GM23338 (cell line): ENCODE results near the gene FBN3. TPM values are rescaled to one million over a fixed set of nuclear protein-coding genes. Genes with fewer than 3 reads are reported as not detected.

ENCODE experiments used
- ATAC-seq: fragments of 200-7000 bp; cut with Tn5 transposase; 3 replicates; pipeline ENCODE4 v1.9.1; 2020
- DNase-seq: peaks from one replicate; pipeline ENCODE4 v3.0.0-alpha.2; 2015; ENCODE audit warnings: low spot score
- H2AFZ ChIP-seq: fragments of 200-600 bp; sonication (generic); 2 replicates; pipeline ENCODE4 v1.8.0; 2016; ENCODE audit warnings: antibody characterized with exemption, mild to moderate bottlenecking, moderate library complexity
- H3F3A ChIP-seq: fragments of 200-600 bp; sonication (generic); replicated peaks from 2 replicates; pipeline ENCODE4 v1.8.0; 2017; ENCODE audit warnings: antibody characterized with exemption, mixed run types, low read depth
- H3K27ac ChIP-seq: fragments of 200-600 bp; sonication (generic); 2 replicates; pipeline ENCODE4 v1.6.1; 2016; ENCODE audit warnings: low read depth
- H3K27me3 ChIP-seq: fragments of 200-600 bp; sonication (generic); 2 replicates; pipeline ENCODE4 v1.8.0; 2016; ENCODE audit warnings: mild to moderate bottlenecking, mixed run types, moderate library complexity; ENCODE audit not compliant: insufficient read depth
- H3K36me3 ChIP-seq: fragments of 200-600 bp; sonication (generic); 2 replicates; pipeline ENCODE4 v1.8.0; 2016; ENCODE audit warnings: mild to moderate bottlenecking; ENCODE audit not compliant: insufficient read depth
- H3K4me1 ChIP-seq: fragments of 200-600 bp; sonication (generic); 2 replicates; pipeline ENCODE4 v1.8.0; 2016; ENCODE audit warnings: mild to moderate bottlenecking, moderate library complexity; ENCODE audit not compliant: insufficient read depth
- H3K4me2 ChIP-seq: fragments of 200-600 bp; sonication (generic); 2 replicates; pipeline ENCODE4 v1.7.1; 2017; ENCODE audit warnings: mixed run types
- H3K4me3 ChIP-seq: fragments of 200-600 bp; sonication (generic); 2 replicates; pipeline ENCODE4 v1.6.1; 2016; ENCODE audit warnings: mixed run types
- H3K79me2 ChIP-seq: fragments of 200-600 bp; sonication (generic); replicated peaks from 2 replicates; pipeline ENCODE4 v1.8.0; 2017; ENCODE audit warnings: mild to moderate bottlenecking; ENCODE audit not compliant: insufficient read depth
- H3K9me2 ChIP-seq: fragments of 200-600 bp; sonication (generic); 2 replicates; pipeline ENCODE4 v1.8.0; 2017; ENCODE audit not compliant: insufficient read depth
- H4K20me1 ChIP-seq: fragments of 200-600 bp; sonication (generic); replicated peaks from 2 replicates; pipeline ENCODE4 v1.8.0; 2017; ENCODE audit warnings: mild to moderate bottlenecking; ENCODE audit not compliant: insufficient read depth
- H3K27ac Mint-ChIP-seq: 2 replicates; pipeline ENCODE4 v1.8.0; 2020; ENCODE audit warnings: inconsistent platforms, mild to moderate bottlenecking, moderate library complexity, mixed read lengths
- H3K27me3 Mint-ChIP-seq: 3 replicates; pipeline ENCODE4 v1.8.0; 2022; ENCODE audit warnings: low read depth, mild to moderate bottlenecking, moderate library complexity, mixed read lengths, inconsistent platforms; ENCODE audit not compliant: insufficient read depth, poor library complexity
- H3K36me3 Mint-ChIP-seq: 3 replicates; pipeline ENCODE4 v1.8.0; 2021; ENCODE audit warnings: low read depth, mild to moderate bottlenecking, inconsistent platforms, moderate library complexity, mixed read lengths
- H3K4me1 Mint-ChIP-seq: 3 replicates; pipeline ENCODE4 v1.8.0; 2020; ENCODE audit warnings: mild to moderate bottlenecking, inconsistent platforms, mixed read lengths
- H3K4me3 Mint-ChIP-seq: 3 replicates; pipeline ENCODE4 v1.8.0; 2021; ENCODE audit warnings: moderate library complexity, mild to moderate bottlenecking, inconsistent platforms, mixed read lengths
- H3K9me3 Mint-ChIP-seq: 3 replicates; pipeline ENCODE4 v1.8.0; 2020; ENCODE audit warnings: moderate library complexity, mild to moderate bottlenecking, inconsistent platforms, mixed read lengths
- CREB1 ChIP-seq: fragments of 250-450 bp; sonication (Bioruptor Pico); IDR thresholded peaks from 2 replicates; pipeline ENCODE4 v1.5.0; 2020; ENCODE audit warnings: low read depth, mild to moderate bottlenecking, moderate library complexity
- CTCF ChIP-seq, 2 experiments: fragments of 200-600 bp in 1 of 2; sonication (generic) in 1 of 2; conservative IDR thresholded peaks; 2 replicates each; pipeline versions ENCODE4 v1.5.1 to v1.6.1; 2016 to 2017; ENCODE audit warnings: antibody characterized with exemption in 2 of 2, low read depth in 2 of 2, mild to moderate bottlenecking in 2 of 2, moderate library complexity in 1 of 2
- ETS1 ChIP-seq: IDR thresholded peaks from 2 replicates; pipeline ENCODE4 v1.6.1; 2016; ENCODE audit warnings: antibody characterized with exemption
- EZH2 ChIP-seq: fragments of 200-600 bp; sonication (generic); IDR thresholded peaks from one replicate; pipeline ENCODE4 v1.8.0; 2017; ENCODE audit warnings: antibody characterized with exemption, mild to moderate bottlenecking, low read depth; ENCODE audit not compliant: unreplicated experiment
- EZH2phosphoT487 ChIP-seq: fragments of 200-600 bp; sonication (generic); IDR thresholded peaks from one replicate; pipeline ENCODE4 v1.8.1; 2018; ENCODE audit warnings: antibody characterized with exemption; ENCODE audit not compliant: unreplicated experiment
- JUNB ChIP-seq: IDR thresholded peaks from one replicate; pipeline ENCODE4 v1.6.1; 2016; ENCODE audit warnings: antibody characterized with exemption; ENCODE audit not compliant: unreplicated experiment
- NANOG ChIP-seq: IDR thresholded peaks from 2 replicates; pipeline ENCODE4 v1.6.1; 2016; ENCODE audit warnings: antibody characterized with exemption, borderline replicate concordance
- POLR2AphosphoS5 ChIP-seq: IDR thresholded peaks from 2 replicates; pipeline ENCODE4 v1.6.1; 2016; ENCODE audit warnings: antibody characterized with exemption, low read depth
- REST ChIP-seq: IDR thresholded peaks from one replicate; pipeline ENCODE4 v1.6.1; 2018; ENCODE audit warnings: antibody characterized with exemption; ENCODE audit not compliant: unreplicated experiment
- STAT1 ChIP-seq: IDR thresholded peaks from one replicate; pipeline ENCODE4 v1.6.1; 2016; ENCODE audit warnings: antibody characterized with exemption; ENCODE audit not compliant: unreplicated experiment
- ZNF114 ChIP-seq: fragments of 250-450 bp; sonication (Bioruptor Pico); IDR thresholded peaks from 2 replicates; pipeline ENCODE4 v1.5.0; 2020; ENCODE audit warnings: mild to moderate bottlenecking, moderate library complexity
- ZNF331 ChIP-seq: fragments of 250-450 bp; sonication (Bioruptor Pico); IDR thresholded peaks from 2 replicates; pipeline ENCODE4 v1.5.0; 2020; ENCODE audit warnings: low read depth, mild to moderate bottlenecking, moderate library complexity
- polyA plus RNA-seq: library from polyadenylated mRNA; unstranded; fragments of >200 nt; fragmentation: Nextera tagmentation; extraction: Ambion mirVana; gene quantifications from 2 replicates; pipeline ENCODE4 v1.2.1, GENCODE V29; 2016
- total RNA-seq: library from RNA; depleted of rRNA; stranded (reverse); fragments of >200 nt; shearing (Covaris generic); gene quantifications from 2 replicates; pipeline ENCODE4 v1.2.3, GENCODE V29; 2014
- TF ChIP-seq, protein P1 (sequence below): fragments of 250-450 bp; sonication (Bioruptor Pico); IDR thresholded peaks from 2 replicates; pipeline ENCODE4 v1.5.0; 2020; ENCODE audit warnings: mild to moderate bottlenecking, moderate library complexity

Gene FBN3
- total and polyA plus RNA-seq, 2 experiments from 2014 or later, result 8.5 to 54.5 TPM

DNA sequence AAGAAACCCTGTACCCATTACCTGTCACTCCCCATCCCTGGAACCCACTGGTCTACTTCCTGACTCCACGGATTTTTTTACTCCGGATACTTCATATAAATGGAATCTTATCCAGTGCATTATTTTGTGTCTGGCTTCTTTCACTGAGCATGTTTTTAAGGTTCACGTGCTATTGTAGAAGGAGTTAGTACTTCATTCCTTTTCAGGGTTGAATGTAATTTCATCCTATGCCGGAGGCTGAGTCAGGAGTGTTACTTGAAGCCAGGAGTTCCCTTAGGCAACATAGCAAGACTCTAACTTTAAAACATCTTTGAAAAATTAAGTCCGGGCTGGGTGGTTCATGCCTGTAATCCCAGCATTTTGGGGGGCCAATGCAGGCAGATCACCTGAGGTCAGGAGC lies 126.0 kb downstream of the FBN3 start:
- Histone ChIP-seq H3F3A (no peaks in the 10 kb centered on the region), H3K4me2 (no peak overlapping the region), H3K79me2 (no peaks in the 10 kb centered on the region), H3K36me3 (no peaks in the 10 kb centered on the region), H3K9me2 (no peaks in the 10 kb centered on the region), H4K20me1 (no peaks in the 10 kb centered on the region), H2AFZ (no peak overlapping the region), H3K4me1 (no peaks in the 10 kb centered on the region), H3K27me3 (no peaks in the 10 kb centered on the region), H3K27ac (no peak overlapping the region), H3K4me3 (no peak overlapping the region)
- TF ChIP-seq, protein P1, sequence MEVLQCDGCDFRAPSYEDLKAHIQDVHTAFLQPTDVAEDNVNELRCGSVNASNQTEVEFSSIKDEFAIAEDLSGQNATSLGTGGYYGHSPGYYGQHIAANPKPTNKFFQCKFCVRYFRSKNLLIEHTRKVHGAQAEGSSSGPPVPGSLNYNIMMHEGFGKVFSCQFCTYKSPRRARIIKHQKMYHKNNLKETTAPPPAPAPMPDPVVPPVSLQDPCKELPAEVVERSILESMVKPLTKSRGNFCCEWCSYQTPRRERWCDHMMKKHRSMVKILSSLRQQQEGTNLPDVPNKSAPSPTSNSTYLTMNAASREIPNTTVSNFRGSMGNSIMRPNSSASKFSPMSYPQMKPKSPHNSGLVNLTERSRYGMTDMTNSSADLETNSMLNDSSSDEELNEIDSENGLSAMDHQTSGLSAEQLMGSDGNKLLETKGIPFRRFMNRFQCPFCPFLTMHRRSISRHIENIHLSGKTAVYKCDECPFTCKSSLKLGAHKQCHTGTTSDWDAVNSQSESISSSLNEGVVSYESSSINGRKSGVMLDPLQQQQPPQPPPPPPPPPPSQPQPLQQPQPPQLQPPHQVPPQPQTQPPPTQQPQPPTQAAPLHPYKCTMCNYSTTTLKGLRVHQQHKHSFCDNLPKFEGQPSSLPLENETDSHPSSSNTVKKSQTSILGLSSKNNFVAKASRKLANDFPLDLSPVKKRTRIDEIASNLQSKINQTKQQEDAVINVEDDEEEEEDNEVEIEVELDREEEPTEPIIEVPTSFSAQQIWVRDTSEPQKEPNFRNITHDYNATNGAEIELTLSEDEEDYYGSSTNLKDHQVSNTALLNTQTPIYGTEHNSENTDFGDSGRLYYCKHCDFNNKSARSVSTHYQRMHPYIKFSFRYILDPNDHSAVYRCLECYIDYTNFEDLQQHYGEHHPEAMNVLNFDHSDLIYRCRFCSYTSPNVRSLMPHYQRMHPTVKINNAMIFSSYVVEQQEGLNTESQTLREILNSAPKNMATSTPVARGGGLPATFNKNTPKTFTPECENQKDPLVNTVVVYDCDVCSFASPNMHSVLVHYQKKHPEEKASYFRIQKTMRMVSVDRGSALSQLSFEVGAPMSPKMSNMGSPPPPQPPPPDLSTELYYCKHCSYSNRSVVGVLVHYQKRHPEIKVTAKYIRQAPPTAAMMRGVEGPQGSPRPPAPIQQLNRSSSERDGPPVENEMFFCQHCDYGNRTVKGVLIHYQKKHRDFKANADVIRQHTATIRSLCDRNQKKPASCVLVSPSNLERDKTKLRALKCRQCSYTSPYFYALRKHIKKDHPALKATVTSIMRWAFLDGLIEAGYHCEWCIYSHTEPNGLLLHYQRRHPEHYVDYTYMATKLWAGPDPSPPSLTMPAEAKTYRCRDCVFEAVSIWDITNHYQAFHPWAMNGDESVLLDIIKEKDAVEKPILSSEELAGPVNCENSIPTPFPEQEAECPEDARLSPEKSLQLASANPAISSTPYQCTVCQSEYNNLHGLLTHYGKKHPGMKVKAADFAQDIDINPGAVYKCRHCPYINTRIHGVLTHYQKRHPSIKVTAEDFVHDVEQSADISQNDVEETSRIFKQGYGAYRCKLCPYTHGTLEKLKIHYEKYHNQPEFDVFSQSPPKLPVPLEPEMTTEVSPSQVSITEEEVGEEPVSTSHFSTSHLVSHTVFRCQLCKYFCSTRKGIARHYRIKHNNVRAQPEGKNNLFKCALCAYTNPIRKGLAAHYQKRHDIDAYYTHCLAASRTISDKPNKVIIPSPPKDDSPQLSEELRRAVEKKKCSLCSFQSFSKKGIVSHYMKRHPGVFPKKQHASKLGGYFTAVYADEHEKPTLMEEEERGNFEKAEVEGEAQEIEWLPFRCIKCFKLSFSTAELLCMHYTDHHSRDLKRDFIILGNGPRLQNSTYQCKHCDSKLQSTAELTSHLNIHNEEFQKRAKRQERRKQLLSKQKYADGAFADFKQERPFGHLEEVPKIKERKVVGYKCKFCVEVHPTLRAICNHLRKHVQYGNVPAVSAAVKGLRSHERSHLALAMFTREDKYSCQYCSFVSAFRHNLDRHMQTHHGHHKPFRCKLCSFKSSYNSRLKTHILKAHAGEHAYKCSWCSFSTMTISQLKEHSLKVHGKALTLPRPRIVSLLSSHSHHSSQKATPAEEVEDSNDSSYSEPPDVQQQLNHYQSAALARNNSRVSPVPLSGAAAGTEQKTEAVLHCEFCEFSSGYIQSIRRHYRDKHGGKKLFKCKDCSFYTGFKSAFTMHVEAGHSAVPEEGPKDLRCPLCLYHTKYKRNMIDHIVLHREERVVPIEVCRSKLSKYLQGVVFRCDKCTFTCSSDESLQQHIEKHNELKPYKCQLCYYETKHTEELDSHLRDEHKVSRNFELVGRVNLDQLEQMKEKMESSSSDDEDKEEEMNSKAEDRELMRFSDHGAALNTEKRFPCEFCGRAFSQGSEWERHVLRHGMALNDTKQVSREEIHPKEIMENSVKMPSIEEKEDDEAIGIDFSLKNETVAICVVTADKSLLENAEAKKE (CRISPR knock-in tag), result no peak
- TF ChIP-seq CTCF (conservative IDR thresholded peaks at IDR 0.05; ENCODE audit: low read depth in 2 of 2) (no peak), JUNB (no peak), STAT1 (no peak), ZNF114 (CRISPR knock-in tag) (no peak), EZH2phosphoT487 (no peak), NANOG (no peak), ETS1 (no peak), ZNF331 (no peak), CREB1 (CRISPR knock-in tag) (no peak), EZH2 (no peak), REST (no peak), POLR2AphosphoS5 (no peak)
- DNase-seq, result no peak
- Mint-ChIP-seq H3K4me1 (peaks cover under 1% of the 10 kb centered on the region; the same call in 1 of the 3 replicates), H3K4me3 (no peak overlapping the region), H3K27ac (no peak overlapping the region), H3K9me3 (peaks cover 3% of the 10 kb centered on the region; the same call in 1 of the 3 replicates), H3K36me3 (no peaks in the 10 kb centered on the region), H3K27me3 (peaks cover 13% of the 10 kb centered on the region)
- ATAC-seq, result no peak
